Fibroblast of the conjunctiva (primary cell): ENCODE measurements around the gene SUSD6.

Experiments used
- DNase-seq: peaks from one replicate; pipeline ENCODE4 v3.0.0-alpha.2; 2010; ENCODE audit warnings: low read depth

Gene SUSD6

GRCh38 chr14:69611172-69612013 lies at the start of gene SUSD6:
SUSD6 (plus strand) TSS chr14:69611596; CDS start chr14:69658593, 46,997 bp downstream.
- peak; percentile 64 for DNase-seq

GRCh38 chr14:69561893-69562292 lies 49.5 kb upstream of the SUSD6 start:
- no peak for DNase-seq

- no peak for DNase-seq
Observed at GRCh38 chr14:69567563-69567962, 43.8 kb upstream of the SUSD6 start.

GRCh38 chr14:69569859-69570258 lies 41.5 kb upstream of the SUSD6 start:
- no peak for DNase-seq

- DNase-seq: no peak
Observed at GRCh38 chr14:69570836-69571330, 40.5 kb upstream of the SUSD6 start.

- no peak for DNase-seq
Observed at GRCh38 chr14:69571449-69572029, 39.9 kb upstream of the SUSD6 start.

- no peak for DNase-seq
Observed at GRCh38 chr14:69572030-69572840, 39.2 kb upstream of the SUSD6 start.

GRCh38 chr14:69572841-69573135 lies 38.6 kb upstream of the SUSD6 start:
- no peak for DNase-seq

- DNase-seq: no peak
Observed at GRCh38 chr14:69573205-69573830, 38.1 kb upstream of the SUSD6 start.

- no peak for DNase-seq
Observed at GRCh38 chr14:69573831-69574262, 37.5 kb upstream of the SUSD6 start.

- DNase-seq: peak; percentile 18
Observed at GRCh38 chr14:69574263-69574953, 37.0 kb upstream of the SUSD6 start, which contains the start of gene CCDC177. CCDC177 (minus strand) TSS chr14:69574871; CDS start chr14:69573622, 1,249 bp downstream.

GRCh38 chr14:69574954-69575295 lies 36.5 kb upstream of the SUSD6 start:
- no peak for DNase-seq

- no peak for DNase-seq
Observed at GRCh38 chr14:69579476-69579875, 31.9 kb upstream of the SUSD6 start.

GRCh38 chr14:69580009-69580577 lies 31.3 kb upstream of the SUSD6 start:
- peak; percentile 43 for DNase-seq

GRCh38 chr14:69581316-69581935 lies 30.0 kb upstream of the SUSD6 start:
- no peak for DNase-seq

GRCh38 chr14:69582212-69582611 lies 29.2 kb upstream of the SUSD6 start:
- no peak for DNase-seq

- no peak for DNase-seq
Observed at GRCh38 chr14:69582829-69583228, 28.6 kb upstream of the SUSD6 start.

GRCh38 chr14:69584389-69584788 lies 27.0 kb upstream of the SUSD6 start:
- DNase-seq: no peak

- DNase-seq: no peak
Observed at GRCh38 chr14:69586404-69586803, 25.0 kb upstream of the SUSD6 start.

GRCh38 chr14:69587389-69587788 lies 24.0 kb upstream of the SUSD6 start:
- no peak for DNase-seq

GRCh38 chr14:69591317-69591716 lies 20.1 kb upstream of the SUSD6 start:
- no peak for DNase-seq
